Smooth muscle cell (in vitro differentiated cells): ENCODE results near the gene PRRG4. TPM values are rescaled to one million over a fixed set of nuclear protein-coding genes. Genes with fewer than 3 reads are reported as not detected.
"Not testable (repeated sequence)": the region's sequence is repeated elsewhere in the genome, so short reads cannot be mapped to it uniquely, and the experiment has no call there.

Source experiments
- DNase-seq: peaks from one replicate; lab custom pipeline; 2025; ENCODE audit not compliant: unreplicated experiment; lab: John Stamatoyannopoulos, UW
- H2AFZ ChIP-seq: fragments of 200-600 bp; sonication (generic); 2 replicates; pipeline ENCODE4 v1.6.0; 2016; ENCODE audit warnings: antibody characterized with exemption, low read depth, mild to moderate bottlenecking
- H3F3A ChIP-seq: fragments of 200-600 bp; sonication (generic); 2 replicates; pipeline ENCODE4 v1.6.0; 2017; ENCODE audit warnings: antibody characterized with exemption, low read depth
- H3K27ac ChIP-seq: fragments of 200-600 bp; sonication (generic); 2 replicates; pipeline ENCODE4 v1.5.1; 2016; ENCODE audit warnings: low read depth, mild to moderate bottlenecking
- H3K27me3 ChIP-seq: fragments of 200-600 bp; sonication (generic); 2 replicates; pipeline ENCODE4 v1.6.1; 2016; ENCODE audit warnings: low read depth, mild to moderate bottlenecking
- H3K36me3 ChIP-seq: fragments of 200-600 bp; sonication (generic); 2 replicates; pipeline ENCODE4 v1.5.1; 2016; ENCODE audit warnings: low read depth
- H3K4me1 ChIP-seq: fragments of 200-600 bp; sonication (generic); 2 replicates; pipeline ENCODE4 v1.5.1; 2016; ENCODE audit warnings: low read depth
- H3K4me2 ChIP-seq: fragments of 200-600 bp; sonication (generic); 2 replicates; pipeline ENCODE4 v1.6.0; 2016; ENCODE audit warnings: mild to moderate bottlenecking
- H3K4me3 ChIP-seq: fragments of 200-600 bp; sonication (generic); 2 replicates; pipeline ENCODE4 v1.5.1; 2016; ENCODE audit warnings: mild to moderate bottlenecking
- H3K79me2 ChIP-seq: fragments of 200-600 bp; sonication (generic); 2 replicates; pipeline ENCODE4 v1.6.0; 2016; ENCODE audit warnings: low read depth, mild to moderate bottlenecking
- H3K9ac ChIP-seq: fragments of 200-600 bp; sonication (generic); 2 replicates; pipeline ENCODE4 v1.6.0; 2016; ENCODE audit warnings: low read depth
- H3K9me3 ChIP-seq: fragments of 200-600 bp; sonication (generic); replicated peaks from 2 replicates; pipeline ENCODE4 v1.5.1; 2016; ENCODE audit warnings: low read depth
- H4K20me1 ChIP-seq: fragments of 200-600 bp; sonication (generic); 2 replicates; pipeline ENCODE4 v1.6.0; 2016; ENCODE audit warnings: low read depth
- WGBS: methylation state at CpG from one replicate; pipeline ENCODE4 v1.1.7; 2016; ENCODE audit warnings: low lambda C conversion rate; 5-methylcytosine and 5-hydroxymethylcytosine counted together
- polyA plus RNA-seq: library from polyadenylated mRNA; unstranded; fragments of >200 nt; fragmentation: Nextera tagmentation; extraction: Ambion mirVana; gene quantifications from 2 replicates; pipeline ENCODE4 v1.2.1, GENCODE V29; 2016
- total RNA-seq: library from RNA; depleted of rRNA; stranded (reverse); fragments of >200 nt; gene quantifications from 2 replicates; pipeline ENCODE4 v1.2.3, GENCODE V29; 2014
- TF ChIP-seq, protein P1 (sequence below): fragments of 200-600 bp; sonication (generic); IDR thresholded peaks from 2 replicates; pipeline ENCODE4 v1.5.1; 2017; ENCODE audit warnings: borderline replicate concordance, mild to moderate bottlenecking, antibody characterized with exemption; ENCODE audit not compliant: insufficient read depth, poor library complexity, severe bottlenecking

The PRRG4 gene
- total RNA-seq, result 4.6 and 4.8 TPM in 2 replicates
- polyA plus RNA-seq, result 0.49 and 1.4 TPM in 2 replicates

DNA sequence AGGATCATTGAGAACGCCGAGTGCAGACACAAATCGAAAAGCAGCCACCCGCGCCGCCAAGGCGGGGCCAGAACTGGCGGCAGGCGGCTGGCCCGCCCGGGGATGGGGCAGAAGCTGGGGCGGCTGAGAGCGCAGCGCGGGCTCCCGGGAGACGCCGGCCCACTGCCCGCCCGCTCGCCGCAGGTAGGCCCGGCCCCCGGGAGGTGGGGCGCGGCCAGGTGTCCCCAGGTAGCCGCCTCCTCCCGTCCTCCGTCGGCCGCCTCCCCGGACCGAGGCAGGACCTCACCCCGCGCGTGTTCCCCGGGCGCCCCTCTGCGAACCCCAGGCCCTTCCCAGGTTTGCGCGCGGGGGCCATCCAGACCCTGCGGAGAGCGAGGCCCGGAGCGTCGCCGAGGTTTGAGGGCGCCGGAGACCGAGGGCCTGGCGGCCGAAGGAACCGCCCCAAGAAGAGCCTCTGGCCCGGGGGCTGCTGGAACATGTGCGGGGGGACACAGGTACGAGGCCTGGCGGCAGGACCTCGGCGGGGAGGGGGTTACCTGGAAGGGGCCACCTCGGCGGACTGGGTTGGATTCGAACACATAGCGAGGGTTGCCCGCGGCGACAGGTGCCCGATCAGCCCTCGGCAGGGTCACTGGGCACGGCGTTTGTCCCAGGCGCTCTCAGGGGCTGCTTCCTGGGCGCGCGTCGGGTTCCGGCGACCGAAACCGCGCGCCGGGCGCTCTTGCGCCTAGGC is at the start of gene PRRG4:
TSS of gene PRRG4 (plus strand) at position 248 of the 733 bp plus-strand sequence. CDS start 603 bp downstream, outside the sequence.
- no peaks in the 10 kb centered on the region for H3K79me2 ChIP-seq
- peak within 1 kb of the TSS; percentile 98 for H3K4me2 ChIP-seq
- H3K9me3 ChIP-seq, result no peaks in the 10 kb centered on the region
- H4K20me1 ChIP-seq, result no peaks in the 10 kb centered on the region
- DNase-seq, result no peak
- 3% methylated on average over 60 of the region's 85 CpGs for WGBS
- peaks cover 25% of the 10 kb centered on the region for H3K27me3 ChIP-seq
- H2AFZ ChIP-seq, result peak within 1 kb of the TSS; percentile 98
- H3K36me3 ChIP-seq, result no peaks in the 10 kb centered on the region
- no peak within 1 kb of the TSS for H3K27ac ChIP-seq
- peak within 1 kb of the TSS; percentile 63 for H3K4me3 ChIP-seq
- TF ChIP-seq, protein P1, sequence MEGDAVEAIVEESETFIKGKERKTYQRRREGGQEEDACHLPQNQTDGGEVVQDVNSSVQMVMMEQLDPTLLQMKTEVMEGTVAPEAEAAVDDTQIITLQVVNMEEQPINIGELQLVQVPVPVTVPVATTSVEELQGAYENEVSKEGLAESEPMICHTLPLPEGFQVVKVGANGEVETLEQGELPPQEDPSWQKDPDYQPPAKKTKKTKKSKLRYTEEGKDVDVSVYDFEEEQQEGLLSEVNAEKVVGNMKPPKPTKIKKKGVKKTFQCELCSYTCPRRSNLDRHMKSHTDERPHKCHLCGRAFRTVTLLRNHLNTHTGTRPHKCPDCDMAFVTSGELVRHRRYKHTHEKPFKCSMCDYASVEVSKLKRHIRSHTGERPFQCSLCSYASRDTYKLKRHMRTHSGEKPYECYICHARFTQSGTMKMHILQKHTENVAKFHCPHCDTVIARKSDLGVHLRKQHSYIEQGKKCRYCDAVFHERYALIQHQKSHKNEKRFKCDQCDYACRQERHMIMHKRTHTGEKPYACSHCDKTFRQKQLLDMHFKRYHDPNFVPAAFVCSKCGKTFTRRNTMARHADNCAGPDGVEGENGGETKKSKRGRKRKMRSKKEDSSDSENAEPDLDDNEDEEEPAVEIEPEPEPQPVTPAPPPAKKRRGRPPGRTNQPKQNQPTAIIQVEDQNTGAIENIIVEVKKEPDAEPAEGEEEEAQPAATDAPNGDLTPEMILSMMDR, result no peak
- no peaks in the 10 kb centered on the region for H3F3A ChIP-seq
- H3K4me1 ChIP-seq, result peaks cover 7% of the 10 kb centered on the region
- peak within 1 kb of the TSS; percentile 31 for H3K9ac ChIP-seq

DNA sequence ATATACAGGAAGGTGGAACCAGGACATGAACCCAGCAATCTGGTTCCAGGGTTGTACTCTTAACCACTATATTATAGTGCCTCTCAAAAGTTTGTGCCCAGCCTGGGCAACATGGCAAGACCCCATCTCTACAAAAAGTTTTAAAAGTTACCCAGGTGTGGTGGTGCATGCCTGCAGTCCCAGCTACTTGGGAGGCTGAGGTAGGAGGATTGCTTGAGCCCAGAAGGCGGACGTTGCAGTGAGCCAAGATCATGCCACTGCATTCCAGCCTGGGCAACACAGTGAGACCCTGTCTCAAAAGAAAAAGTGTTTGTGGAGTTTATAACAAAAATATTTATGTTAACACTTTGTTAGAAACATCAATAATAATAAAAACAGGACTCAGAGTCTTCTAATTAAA is 48.9 kb upstream of the PRRG4 start:
- not testable (repeated sequence) for H3K27ac ChIP-seq, H3K79me2 ChIP-seq, H2AFZ ChIP-seq, H4K20me1 ChIP-seq, H3K4me1 ChIP-seq, H3K36me3 ChIP-seq, H3K9me3 ChIP-seq, DNase-seq, H3F3A ChIP-seq, H3K4me2 ChIP-seq, H3K4me3 ChIP-seq, H3K9ac ChIP-seq
- H3K27me3 ChIP-seq, result peaks cover 12% of the 10 kb centered on the region
- 87% methylated on average over 2 of the region's 2 CpGs for WGBS

DNA sequence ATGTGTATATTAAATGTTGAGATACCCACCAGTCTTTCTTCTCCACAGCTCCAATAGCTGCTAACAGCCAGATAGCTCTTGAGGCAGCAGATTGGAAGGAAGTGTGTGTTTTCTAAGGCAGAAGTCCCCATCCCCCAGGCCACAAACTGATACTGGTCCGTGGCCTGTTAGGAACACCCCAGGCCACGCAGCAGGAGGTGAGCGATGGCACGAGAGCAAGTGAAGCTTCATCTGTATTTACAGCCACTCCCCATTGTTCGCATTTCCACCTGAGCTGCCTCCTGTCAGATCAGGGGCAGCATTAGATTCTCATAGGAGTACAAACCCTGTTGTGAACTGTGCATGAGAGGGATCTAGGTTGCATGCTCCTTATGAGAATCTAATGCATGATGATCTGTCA is 48.0 kb upstream of the PRRG4 start:
- H2AFZ ChIP-seq, result no peak overlapping the region
- H3K9me3 ChIP-seq, result no peaks in the 10 kb centered on the region
- no peaks in the 10 kb centered on the region for H4K20me1 ChIP-seq
- H3F3A ChIP-seq, result no peaks in the 10 kb centered on the region
- no peaks in the 10 kb centered on the region for H3K36me3 ChIP-seq
- peaks cover 14% of the 10 kb centered on the region for H3K27me3 ChIP-seq
- H3K9ac ChIP-seq, result no peak overlapping the region
- no peaks in the 10 kb centered on the region for H3K4me1 ChIP-seq
- H3K79me2 ChIP-seq, result no peaks in the 10 kb centered on the region
- 82% methylated on average over 5 of the region's 5 CpGs for WGBS
- H3K4me3 ChIP-seq, result no peak overlapping the region
- no peak overlapping the region for H3K27ac ChIP-seq
- DNase-seq, result no peak
- H3K4me2 ChIP-seq, result no peak overlapping the region
- TF ChIP-seq, protein P1, result no peak

DNA sequence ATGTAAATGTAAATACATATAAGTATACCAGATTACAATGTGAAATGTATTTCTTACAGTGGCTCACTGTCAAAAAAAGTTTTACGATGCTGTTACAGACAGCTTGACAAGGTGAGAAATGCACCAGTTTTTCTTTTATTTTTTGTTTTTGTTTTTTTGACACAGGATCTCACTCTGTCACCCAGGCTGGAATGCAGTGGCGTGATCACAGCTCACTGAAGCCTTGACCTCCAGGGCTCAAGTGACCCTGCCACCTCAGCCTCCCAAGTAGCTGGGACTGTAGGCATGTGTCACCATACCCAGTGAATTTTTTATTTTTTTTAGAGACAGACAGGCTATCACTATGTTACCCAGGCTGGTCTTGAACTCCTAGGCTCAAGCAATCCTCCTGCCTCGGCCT is 44.5 kb upstream of the PRRG4 start:
- no peaks in the 10 kb centered on the region for H3K79me2 ChIP-seq
- H3K4me3 ChIP-seq, result no peak overlapping the region
- 95% methylated on average over 3 of the region's 3 CpGs for WGBS
- TF ChIP-seq, protein P1, result no peak
- H4K20me1 ChIP-seq, result no peaks in the 10 kb centered on the region
- H3K36me3 ChIP-seq, result no peaks in the 10 kb centered on the region
- H3K4me2 ChIP-seq, result no peak overlapping the region
- peaks cover 43% of the 10 kb centered on the region for H3K27me3 ChIP-seq
- H3K4me1 ChIP-seq, result no peaks in the 10 kb centered on the region
- H2AFZ ChIP-seq, result no peak overlapping the region
- no peaks in the 10 kb centered on the region for H3F3A ChIP-seq
- DNase-seq, result no peak
- H3K9ac ChIP-seq, result no peak overlapping the region
- H3K9me3 ChIP-seq, result no peaks in the 10 kb centered on the region
- no peak overlapping the region for H3K27ac ChIP-seq
